Stimulated activated CD4-positive, alpha-beta T cell treated with anti-CD3 and anti-CD28 coated beads, Interleukin-1b, Interleukin-23, amount 100 ng/mL, for 48 hours (primary cell): ENCODE data around the gene LYSET.
"Not testable (repeated sequence)": the region's sequence is repeated elsewhere in the genome, so short reads cannot be mapped to it uniquely, and the experiment has no call there.

Experiments
- DNase-seq: peaks from one replicate; pipeline ENCODE4 v3.0.0-alpha.2; 2020

Gene LYSET

DNA sequence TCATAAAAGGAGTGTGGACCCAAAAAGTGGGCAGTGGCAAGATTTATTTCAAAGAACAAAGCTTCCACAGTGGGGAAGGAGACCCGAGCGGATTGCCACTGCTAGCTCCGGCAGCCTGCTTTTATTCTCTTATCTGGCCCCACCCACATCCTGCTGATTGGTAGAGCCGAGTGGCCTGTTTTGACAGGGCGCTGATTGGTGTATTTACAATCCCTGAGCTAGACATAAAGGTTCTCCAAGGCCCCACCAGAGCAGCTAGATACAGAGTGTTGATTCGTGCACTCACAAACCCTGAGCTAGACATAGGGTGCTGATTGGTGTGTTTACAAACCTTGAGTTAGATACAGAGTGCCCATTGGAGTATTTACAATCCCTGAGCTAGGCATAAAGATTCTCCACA is 15.5 kb upstream of the LYSET start:
- DNase-seq = not testable (repeated sequence)

DNA sequence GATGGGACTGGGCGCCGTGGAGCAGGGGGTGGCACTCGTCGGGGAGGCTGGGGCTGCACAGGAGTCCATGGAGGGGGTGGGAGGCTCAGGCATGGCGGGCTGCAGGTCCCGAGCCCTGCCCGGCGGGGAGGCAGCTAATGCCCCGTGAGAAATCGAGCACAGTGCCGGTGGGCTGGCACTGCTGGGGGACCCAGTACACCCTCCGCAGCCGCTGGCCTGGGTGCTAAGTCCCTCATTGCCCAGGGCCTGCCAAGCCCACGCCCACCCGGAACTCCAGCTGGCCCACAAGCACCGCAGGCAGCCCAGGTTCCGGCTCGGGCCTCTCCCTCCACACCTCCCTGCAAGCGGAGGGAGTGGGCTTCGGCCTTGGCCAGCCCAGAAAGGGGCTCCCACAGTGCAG is 15.0 kb upstream of the LYSET start:
- DNase-seq = not testable (repeated sequence)

- DNase-seq = no peak
These were observed 13.7 kb upstream of the LYSET start for GRCh38 chr14:93171376-93171775.

DNA sequence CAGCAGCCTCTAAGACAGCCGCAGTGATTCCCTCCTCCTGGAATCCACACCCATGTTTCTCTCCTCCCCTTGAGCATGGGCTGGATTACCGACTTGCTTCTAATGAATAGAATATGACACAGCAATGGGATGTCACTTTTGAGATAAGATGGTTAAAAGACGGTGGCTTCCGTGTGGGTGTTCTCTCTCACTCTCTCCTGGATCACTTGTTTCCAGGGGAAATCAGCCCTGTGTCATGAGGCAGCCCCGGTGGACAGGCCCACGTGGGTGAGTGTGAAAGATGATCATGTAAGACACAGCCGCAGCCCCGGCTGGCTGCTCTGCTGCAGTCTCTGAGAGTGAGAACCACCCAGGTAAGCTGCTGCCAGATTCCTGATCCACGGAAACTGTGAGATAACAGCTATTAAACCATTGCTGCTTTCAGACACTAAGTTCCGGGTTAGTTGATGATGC is 11.1 kb upstream of the LYSET start:
- no peak for DNase-seq

DNA sequence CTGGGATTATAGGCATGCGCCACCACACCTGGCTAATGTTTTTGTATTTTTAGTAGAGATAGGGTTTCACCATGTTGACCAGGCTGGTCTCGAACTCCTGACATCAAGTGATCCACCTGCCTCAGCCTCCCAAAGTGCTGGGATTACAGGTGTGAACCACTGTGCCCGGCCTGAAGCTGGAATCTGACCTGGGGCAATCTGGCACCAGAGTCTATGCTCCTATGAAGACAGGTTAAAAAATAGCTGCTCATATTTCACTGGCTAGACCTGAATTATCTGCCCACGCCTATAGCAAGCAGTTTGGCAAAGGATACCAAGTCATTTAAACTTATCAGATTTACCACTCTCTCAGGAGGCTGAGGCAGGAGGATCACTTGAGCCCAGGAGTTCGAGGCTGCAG is 10.4 kb upstream of the LYSET start:
- not testable (repeated sequence) for DNase-seq

GRCh38 chr14:93175492-93175891 is 9.6 kb upstream of the LYSET start:
- no peak for DNase-seq

DNA sequence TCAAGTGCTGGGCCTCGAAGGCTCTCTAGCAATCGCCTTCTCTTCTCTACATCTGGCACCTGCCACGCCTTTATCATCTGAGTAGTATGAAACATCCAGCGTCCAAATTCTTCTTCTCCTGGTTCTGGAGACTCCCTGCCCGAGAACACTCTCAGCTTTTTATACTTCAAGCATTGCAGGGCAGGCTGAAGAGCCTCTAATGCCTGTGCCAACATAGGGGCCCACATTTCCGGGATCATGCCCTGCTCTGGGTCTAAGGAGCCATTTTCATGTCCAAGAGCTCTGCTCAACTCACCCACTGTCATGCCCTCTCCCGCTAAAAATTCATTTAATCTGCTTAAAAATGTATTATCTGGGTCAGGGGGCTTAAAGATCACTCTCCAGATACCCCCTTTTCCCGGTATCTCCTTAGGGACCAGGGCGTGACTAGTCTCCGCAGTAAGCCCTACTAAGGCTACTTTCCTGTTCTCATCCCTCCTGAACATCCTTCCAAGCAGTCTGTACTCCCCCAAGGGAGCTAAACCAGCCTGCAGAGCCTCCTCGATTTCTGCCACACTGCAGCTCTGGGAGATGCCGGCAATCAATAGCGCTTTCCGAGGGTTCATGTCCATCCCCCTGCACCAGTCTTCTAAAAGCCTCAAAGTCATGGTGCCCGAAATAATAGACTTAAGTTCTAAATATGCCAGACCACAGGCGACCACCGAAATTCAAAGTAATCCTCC is 1.4 kb upstream of the LYSET start:
- DNase-seq = no peak

DNA sequence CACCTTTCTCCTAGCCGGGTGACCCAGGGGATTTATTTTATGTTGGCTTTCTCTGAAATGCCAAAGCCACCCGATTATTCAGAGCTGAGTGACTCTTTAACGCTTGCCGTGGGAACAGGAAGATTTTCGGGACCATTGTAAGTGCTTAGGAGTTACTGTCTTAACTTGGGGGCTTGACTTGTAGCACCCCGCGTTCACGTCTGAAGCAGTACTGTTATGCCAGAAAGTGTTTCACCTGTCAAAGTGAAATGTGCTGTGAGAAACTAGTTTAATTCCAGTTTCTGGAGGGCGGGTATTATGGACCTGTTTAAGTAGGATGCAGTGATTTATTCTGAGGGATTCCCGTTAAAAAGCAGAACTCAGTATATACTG is 218 bp downstream of the LYSET start:
- DNase-seq = no peak

GRCh38 chr14:93186466-93186865 is 1.3 kb downstream of the LYSET start:
- no peak for DNase-seq

GRCh38 chr14:93186956-93187355 is 1.8 kb downstream of the LYSET start:
- DNase-seq = no peak

DNA sequence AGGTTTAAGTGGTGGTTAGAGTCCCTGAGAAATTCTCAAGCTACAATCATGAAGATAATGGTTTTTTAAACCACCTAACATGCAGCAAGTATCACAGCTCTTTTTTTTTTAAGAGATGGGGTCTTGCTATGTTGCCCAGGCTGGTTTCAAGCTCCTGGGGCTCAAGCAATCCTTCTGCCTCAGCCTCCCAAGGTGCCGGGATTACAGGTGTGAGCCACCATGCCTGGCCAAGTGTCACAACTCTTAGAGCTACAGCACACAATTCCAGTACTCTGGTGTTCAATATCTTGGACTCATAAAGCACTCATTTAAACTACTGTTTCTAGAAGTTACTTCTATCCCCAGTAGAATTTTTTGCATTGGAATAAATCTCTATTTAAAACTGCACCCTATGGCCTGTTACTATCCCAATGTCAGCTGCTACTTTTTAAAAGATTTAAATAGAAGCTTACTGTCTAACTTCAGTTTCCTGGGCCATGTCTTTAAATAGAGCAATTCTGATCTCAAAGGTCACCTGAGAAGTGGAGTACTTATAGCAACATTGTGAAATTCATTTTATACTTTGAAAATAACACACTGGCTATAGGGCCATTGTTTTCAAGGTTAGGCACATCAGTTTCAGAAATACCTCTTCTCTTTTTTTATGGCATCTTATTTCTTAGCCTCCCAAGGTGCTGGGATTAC is 10.3 kb downstream of the LYSET start:
- no peak for DNase-seq

DNA sequence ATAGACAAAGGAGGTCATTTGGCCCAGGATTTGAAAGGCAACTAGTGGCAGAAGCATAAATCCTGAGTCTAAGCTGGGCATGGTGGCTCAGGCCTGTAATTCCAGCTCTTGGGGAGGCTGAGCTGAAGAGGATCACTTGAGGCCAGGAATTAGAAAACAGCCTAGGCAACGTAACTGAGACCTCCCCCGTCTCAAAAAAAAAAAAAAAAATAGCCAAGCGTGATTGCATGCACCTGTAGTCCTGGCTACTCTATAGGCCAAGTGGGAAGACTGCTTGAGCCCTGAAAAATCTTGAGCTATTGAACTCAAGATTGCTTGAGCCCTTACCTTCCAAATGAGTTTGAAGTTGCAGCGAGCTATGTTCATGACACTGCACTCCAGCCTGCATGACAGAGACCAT is 13.9 kb downstream of the LYSET start:
- no peak for DNase-seq

GRCh38 chr14:93200553-93200952 is 15.4 kb downstream of the LYSET start:
- no peak for DNase-seq

DNA sequence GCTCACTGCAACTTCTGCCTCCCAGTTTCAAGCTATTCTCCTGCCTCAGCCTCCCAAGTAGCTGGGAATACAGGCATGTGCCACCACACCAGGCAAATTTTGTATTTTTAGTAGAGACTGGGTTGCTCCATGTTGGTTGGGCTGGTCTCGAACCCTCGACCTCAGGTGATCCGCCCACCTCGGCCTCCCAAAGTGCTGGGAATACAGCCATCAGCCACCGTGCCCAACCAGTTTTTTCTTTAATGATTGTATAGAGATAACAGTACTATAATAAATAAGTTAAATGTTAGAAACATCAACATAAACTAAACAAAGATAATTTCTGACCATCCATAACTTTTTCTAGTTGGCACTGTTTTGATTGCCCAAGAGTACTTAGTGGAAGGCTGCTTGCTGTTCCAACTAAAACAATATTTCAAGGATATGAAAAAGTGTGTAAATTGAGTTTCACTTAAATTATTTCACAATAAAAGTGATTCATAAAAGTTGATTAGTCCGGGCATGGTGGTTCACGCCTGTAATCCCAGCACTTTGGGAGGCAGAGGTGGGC is 16.1 kb downstream of the LYSET start:
- no peak for DNase-seq

DNA sequence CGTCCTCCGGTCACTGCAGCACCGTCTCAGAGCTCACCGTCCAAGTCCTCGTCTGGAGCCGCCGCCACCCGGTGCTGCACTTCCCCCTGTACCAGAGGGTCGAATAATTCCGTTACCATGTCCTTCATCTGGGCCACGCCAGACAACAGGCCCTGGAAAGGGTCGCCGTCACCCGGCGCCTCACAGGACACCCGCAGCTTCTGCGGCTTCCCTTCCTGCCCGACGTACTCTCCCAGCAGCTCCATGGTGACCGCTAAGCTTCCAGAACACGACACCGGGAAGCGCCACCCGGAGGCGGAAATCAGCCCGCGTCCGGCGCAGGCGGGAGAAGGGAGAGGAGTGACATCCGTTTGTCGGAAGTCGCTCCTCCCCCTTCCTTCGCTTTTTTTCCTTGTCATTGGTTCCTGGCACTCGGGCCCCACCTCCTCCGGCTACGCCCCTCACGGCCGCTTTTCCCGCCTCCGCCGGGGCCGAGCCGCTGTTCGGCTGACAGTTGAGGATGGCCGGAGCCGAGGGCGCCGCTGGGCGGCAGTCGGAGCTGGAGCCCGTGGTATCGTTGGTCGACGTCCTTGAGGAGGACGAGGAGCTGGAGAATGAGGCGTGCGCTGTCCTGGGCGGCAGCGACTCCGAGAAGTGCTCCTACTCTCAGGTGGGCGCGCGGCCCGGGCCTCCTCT is 21.8 kb downstream of the LYSET start, which contains the start of the genes GON7 and UBR7:
GON7 (minus strand) TSS at position 273 of the 675 bp plus-strand sequence; CDS start at position 245, 28 bp downstream.
UBR7 (plus strand) TSS at position 464 of the 675 bp plus-strand sequence; CDS start at position 500, 36 bp downstream.
- DNase-seq = peak; percentile 90

DNA sequence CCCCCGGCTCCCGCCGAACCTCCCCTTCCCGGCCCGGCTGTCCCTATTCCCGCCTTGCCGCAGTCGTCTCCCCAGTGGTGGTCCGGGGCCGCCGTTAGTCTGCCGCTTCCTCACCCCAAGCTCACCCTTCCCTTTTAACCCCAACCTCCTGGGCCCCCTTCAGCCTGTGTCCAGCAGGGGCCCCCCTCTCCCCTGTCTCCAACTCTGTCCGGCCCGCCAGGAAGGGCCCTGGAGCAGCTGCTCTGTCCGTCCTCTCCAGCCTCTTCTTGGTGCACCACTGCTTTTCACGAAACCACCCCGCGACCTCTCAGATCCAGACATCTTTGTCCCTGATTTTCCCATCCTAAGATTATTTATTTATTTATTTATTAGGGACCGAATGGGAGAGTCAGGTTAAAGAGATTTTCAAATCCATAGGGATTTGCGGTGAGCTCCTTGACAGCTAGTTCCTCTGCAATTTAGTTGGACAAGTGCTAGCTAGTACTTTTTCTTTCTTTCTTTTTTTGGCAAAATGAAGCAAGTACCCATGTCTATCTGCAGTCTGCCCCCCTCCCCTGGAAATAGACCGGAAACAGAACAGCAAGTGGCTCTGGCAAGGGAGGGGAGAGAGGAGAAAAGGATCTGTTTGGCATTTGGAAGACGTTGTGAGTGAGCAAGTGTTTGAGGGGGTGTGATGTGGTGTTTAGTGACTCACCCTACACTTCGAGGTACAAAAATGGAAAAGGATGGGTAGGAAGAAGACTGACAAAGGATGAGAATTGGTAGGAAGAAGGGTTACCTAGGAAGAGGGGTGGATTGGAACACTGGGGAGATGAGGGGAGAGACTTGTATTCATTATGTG is 22.6 kb downstream of the LYSET start:
- DNase-seq = peak; percentile 24

- no peak for DNase-seq
These were observed 27.3 kb downstream of the LYSET start for GRCh38 chr14:93212432-93212831.

DNA sequence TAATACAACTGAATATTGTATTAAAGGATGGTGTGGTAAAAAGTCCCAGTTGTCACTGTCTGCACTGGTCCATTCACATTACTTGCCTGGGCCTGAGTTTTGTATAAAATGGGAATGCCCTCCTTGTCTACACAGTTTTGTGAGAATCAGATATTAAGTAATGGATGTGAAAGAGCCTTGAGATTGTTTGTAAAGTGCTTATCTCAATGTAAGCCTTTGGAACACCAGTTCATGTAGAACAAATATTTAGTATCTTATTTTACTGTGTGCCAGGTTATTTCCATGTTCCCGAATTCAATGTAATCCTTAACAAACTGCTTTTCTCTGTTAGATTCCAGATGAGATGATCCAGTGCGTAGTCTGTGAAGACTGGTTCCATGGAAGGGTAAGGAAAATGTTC is 29.5 kb downstream of the LYSET start:
- no peak for DNase-seq

GRCh38 chr14:93219103-93219726 is 34.1 kb downstream of the LYSET start:
- peak; percentile 20 for DNase-seq

GRCh38 chr14:93220509-93220908 is 35.4 kb downstream of the LYSET start:
- no peak for DNase-seq

DNA sequence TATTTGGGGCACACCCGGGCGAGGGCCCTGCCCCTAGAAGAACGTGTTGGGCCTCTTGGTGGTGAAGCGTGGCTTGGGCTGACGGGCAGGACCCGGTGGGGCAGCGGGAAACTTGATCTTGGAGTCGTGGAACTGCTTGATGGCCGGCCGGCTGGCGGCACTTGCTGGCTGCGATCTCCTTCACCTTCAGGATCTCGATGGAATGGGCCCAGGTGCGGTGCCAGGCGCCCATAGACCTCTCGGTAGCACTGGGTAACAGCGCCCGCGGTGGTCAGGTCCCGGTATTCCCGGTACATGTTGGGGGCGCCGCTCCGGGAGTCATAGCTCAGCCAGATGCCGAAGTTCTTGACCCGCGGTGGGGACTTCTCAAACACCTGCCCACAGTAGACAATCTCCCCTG is 38.4 kb downstream of the LYSET start:
- no peak for DNase-seq

GRCh38 chr14:93228550-93228949 is 43.4 kb downstream of the LYSET start:
- no peak for DNase-seq
